Neural crest cell (in vitro differentiated cells): ENCODE results near the gene FEM1B. TPM values are rescaled to one million over a fixed set of nuclear protein-coding genes. Genes with fewer than 3 reads are reported as not detected.
A peak's percentile ranks its signal among the peaks of the same experiment; 100 is the strongest.

Source experiments
- DNase-seq: peaks from one replicate; pipeline ENCODE4 v3.0.0; 2021; ENCODE audit warnings: low read depth, mixed read lengths, low spot score
- H3K27ac Mint-ChIP-seq: one replicate; pipeline ENCODE4 v1.8.0; 2021; ENCODE audit warnings: mild to moderate bottlenecking, mixed read lengths; ENCODE audit not compliant: unreplicated experiment
- H3K27me3 Mint-ChIP-seq: 2 replicates; pipeline ENCODE4 v1.8.0; 2021; ENCODE audit warnings: low read depth, mild to moderate bottlenecking, mixed read lengths
- H3K36me3 Mint-ChIP-seq: 2 replicates; pipeline ENCODE4 v1.8.0; 2021; ENCODE audit warnings: low read depth, mild to moderate bottlenecking, mixed read lengths
- H3K4me1 Mint-ChIP-seq: 2 replicates; pipeline ENCODE4 v1.8.0; 2021; ENCODE audit warnings: mixed read lengths
- H3K4me3 Mint-ChIP-seq: one replicate; pipeline ENCODE4 v1.8.0; 2021; ENCODE audit warnings: mild to moderate bottlenecking, mixed read lengths
- H3K9me3 Mint-ChIP-seq: 2 replicates; pipeline ENCODE4 v1.8.0; 2021; ENCODE audit warnings: mixed read lengths
- total RNA-seq: library from RNA; stranded (reverse); gene quantifications from 2 replicates; pipeline ENCODE4 v1.2.1, GENCODE V29; 2021
- TF ChIP-seq, protein P1 (sequence below): fragments of 200-600 bp; sonication (generic); conservative IDR thresholded peaks from 2 replicates; pipeline ENCODE4 v1.5.0; 2021; ENCODE audit warnings: antibody characterized with exemption, mild to moderate bottlenecking

The FEM1B gene
- total RNA-seq, 1 donor from 2014 or later, result 61.4 TPM

DNA sequence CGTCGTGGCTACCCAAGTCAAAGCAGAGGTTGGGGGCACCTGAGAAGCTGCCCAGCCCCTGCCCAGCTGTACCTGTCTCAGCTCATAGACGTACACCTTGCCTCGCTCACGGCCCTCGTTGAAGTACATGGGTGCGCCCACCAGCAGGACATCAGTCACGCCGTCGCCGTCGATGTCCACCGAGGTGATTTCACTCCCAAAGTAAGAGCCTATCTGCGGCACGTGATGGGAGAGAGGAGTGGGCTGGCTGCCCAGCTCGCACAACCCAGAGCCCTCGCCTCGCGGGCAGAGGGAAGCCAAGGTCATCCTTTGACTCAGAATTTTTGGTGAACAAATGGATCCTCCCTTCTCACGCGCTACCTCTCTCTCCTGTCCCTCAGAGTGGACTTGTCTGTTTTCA lies 54.7 kb downstream of the FEM1B start:
- Mint-ChIP-seq H3K27me3 (peaks cover 2% of the 10 kb centered on the region), H3K4me3 (no peak overlapping the region), H3K4me1 (peaks cover 33% of the 10 kb centered on the region), H3K36me3 (no peaks in the 10 kb centered on the region), H3K27ac (no peak overlapping the region), H3K9me3 (no peaks in the 10 kb centered on the region)
- no peak for DNase-seq
- TF ChIP-seq, protein P1, sequence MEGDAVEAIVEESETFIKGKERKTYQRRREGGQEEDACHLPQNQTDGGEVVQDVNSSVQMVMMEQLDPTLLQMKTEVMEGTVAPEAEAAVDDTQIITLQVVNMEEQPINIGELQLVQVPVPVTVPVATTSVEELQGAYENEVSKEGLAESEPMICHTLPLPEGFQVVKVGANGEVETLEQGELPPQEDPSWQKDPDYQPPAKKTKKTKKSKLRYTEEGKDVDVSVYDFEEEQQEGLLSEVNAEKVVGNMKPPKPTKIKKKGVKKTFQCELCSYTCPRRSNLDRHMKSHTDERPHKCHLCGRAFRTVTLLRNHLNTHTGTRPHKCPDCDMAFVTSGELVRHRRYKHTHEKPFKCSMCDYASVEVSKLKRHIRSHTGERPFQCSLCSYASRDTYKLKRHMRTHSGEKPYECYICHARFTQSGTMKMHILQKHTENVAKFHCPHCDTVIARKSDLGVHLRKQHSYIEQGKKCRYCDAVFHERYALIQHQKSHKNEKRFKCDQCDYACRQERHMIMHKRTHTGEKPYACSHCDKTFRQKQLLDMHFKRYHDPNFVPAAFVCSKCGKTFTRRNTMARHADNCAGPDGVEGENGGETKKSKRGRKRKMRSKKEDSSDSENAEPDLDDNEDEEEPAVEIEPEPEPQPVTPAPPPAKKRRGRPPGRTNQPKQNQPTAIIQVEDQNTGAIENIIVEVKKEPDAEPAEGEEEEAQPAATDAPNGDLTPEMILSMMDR, result no peak

DNA sequence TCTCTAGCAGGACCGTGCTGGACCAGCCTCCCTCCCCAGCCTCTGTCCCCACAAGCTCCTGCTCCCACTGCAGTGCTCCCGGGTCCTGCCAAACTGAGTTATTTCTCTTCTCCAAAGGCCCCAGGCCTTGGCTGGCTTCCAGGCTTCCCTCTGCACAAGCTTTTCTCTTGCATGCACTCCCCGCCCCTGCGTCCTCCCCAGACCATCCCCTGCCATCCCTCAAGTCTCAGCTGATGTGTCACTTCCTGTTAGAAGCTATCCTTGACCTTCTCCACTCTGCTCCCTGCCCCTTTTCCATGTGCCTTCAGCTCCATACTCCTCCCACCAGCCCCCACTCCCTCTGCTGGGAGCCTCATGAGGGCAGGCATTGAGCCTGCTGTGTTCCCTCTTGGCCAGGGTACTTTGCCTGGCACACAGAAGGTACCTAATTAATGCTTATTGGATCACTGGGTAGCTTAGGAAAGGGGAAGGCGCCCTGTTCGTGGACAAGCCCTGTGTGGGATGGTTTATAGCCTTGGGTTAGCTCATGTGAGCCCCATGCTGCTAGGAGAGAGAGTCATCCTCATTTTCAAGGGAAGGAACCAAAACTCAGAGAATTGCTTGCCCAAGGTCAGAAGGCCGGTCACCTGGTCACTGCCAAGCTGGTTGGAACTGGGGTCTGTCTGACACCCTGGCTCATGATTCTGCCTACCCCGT lies 56.4 kb downstream of the FEM1B start:
- H3K27ac Mint-ChIP-seq, result peak overlapping the region; percentile 44
- no peaks in the 10 kb centered on the region for H3K36me3 Mint-ChIP-seq
- peaks cover 29% of the 10 kb centered on the region for H3K4me1 Mint-ChIP-seq
- DNase-seq, result no peak
- no peaks in the 10 kb centered on the region for H3K9me3 Mint-ChIP-seq
- no peak overlapping the region for H3K4me3 Mint-ChIP-seq
- TF ChIP-seq, protein P1, result no peak
- H3K27me3 Mint-ChIP-seq, result peaks cover 2% of the 10 kb centered on the region

DNA sequence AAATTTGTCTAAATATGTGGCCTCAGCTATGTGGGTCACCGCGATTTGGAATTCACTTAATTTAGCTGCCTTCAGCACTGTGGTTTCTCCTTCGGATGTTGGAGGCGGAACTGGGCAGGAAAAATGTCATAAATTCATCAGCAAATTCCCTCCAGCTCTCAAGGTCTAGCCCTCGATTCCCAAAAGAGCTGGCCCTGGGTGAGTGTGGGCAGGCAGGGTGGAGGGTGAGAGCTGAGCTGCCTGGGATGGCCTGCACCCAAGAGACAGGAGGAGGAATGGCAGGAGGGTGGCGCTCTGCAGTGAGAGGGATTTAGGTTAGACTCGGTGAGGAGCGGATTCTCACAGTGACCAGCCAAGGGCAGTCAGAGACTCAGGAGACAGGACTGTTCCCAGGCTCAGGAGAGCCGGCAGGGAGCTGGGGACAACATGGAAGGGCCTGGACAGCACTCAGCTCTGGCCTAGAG lies 57.1 kb downstream of the FEM1B start:
- no peaks in the 10 kb centered on the region for H3K36me3 Mint-ChIP-seq
- TF ChIP-seq, protein P1, result no peak
- no peak for DNase-seq
- no peaks in the 10 kb centered on the region for H3K9me3 Mint-ChIP-seq
- no peak overlapping the region for H3K4me3 Mint-ChIP-seq
- H3K4me1 Mint-ChIP-seq, result peaks cover 26% of the 10 kb centered on the region
- no peak overlapping the region for H3K27ac Mint-ChIP-seq
- H3K27me3 Mint-ChIP-seq, result peaks cover 2% of the 10 kb centered on the region

DNA sequence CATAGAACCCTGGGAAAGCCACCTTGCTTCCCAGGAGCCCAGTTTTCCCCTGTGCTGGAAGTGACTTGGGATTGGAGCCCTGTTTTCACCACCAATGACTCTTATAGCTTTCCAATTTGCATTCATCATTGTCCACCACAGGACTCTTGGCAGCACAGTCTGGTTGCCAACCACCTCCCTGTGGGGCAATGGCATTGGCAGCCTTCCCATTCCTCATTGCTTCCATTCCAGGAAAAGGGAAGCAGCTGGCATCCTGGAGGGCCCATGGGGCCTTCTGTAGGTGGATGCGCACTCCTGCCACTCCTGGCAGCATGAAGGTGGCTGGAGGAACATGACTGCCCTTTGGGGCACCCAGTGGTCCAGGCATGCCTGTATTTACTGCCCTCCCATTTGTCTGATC lies 57.7 kb downstream of the FEM1B start:
- TF ChIP-seq, protein P1, result no peak
- Mint-ChIP-seq H3K9me3 (no peaks in the 10 kb centered on the region), H3K27me3 (peaks cover 2% of the 10 kb centered on the region), H3K4me1 (peaks cover 20% of the 10 kb centered on the region), H3K4me3 (no peak overlapping the region), H3K36me3 (no peaks in the 10 kb centered on the region), H3K27ac (no peak overlapping the region)
- no peak for DNase-seq

DNA sequence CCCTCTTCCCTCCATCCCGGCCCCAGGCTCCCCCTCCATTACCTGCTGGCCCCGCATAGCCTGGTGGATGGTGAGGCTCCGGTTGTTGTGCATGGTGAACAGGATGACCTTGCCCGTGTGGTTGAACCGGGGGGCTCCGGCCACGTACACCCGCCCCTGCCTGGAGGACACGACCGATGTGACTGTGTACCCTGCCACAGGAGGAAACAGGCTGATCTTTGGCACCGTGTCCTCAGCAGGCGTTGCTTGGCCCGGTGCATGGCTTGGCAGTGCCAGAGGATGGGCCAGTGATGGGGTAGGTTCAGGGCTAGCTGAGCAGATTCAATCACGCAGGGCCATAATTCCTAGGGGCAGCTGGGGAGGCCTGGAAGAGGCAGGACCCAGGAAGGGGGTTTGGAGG lies 58.1 kb downstream of the FEM1B start:
- Mint-ChIP-seq H3K36me3 (no peaks in the 10 kb centered on the region), H3K4me1 (peaks cover 16% of the 10 kb centered on the region), H3K9me3 (no peaks in the 10 kb centered on the region), H3K27me3 (peaks cover 2% of the 10 kb centered on the region), H3K27ac (no peak overlapping the region), H3K4me3 (no peak overlapping the region)
- no peak for DNase-seq
- TF ChIP-seq, protein P1, result no peak
